NB4 (cell line): ENCODE results near the gene PXN.

ENCODE experiments used
- CTCF ChIP-seq: IDR thresholded peaks from one replicate; pipeline ENCODE4 v1.5.1; 2012; ENCODE audit warnings: low read depth, low read length
- MAX ChIP-seq: IDR thresholded peaks from 2 replicates; pipeline ENCODE4 v1.6.1; 2011; ENCODE audit warnings: low read depth, low read length
- POLR2A ChIP-seq: IDR thresholded peaks from 2 replicates; pipeline ENCODE4 v1.6.1; 2011; ENCODE audit warnings: mild to moderate bottlenecking; ENCODE audit not compliant: insufficient read length; ENCODE audit errors: extremely low read depth

- TF ChIP-seq CTCF (no peak), POLR2A (no peak), MAX (no peak)
Observed at GRCh38 chr12:120242971-120243699, 22.4 kb downstream of the PXN start.
